ENCODE measurements around the gene CD300LG.

Gene CD300LG

DNA sequence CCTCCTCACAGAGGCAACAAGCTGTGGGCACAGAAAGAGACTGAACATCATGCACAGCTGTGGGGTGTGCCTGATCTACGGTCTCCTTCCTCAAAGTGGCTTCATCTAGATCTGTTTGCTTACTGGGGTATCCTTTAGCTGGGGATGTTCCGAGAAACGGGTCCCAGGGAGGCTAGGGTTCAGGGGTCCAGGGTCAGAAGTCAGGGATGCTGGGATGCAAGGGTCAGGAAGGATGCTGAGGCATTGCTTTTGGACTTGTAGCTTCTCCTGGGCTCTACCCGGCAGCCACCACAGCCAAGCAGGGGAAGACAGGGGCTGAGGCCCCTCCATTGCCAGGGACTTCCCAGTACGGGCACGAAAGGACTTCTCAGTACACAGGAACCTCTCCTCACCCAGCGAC lies 6.6 kb downstream of the CD300LG start:
- TF ChIP-seq TARDBP (IDR thresholded peaks at IDR 0.05) (no peak), LEF1 (IDR thresholded peaks at IDR 0.05; ENCODE audit: borderline replicate concordance) (no peak), FOXM1 (IDR thresholded peaks at IDR 0.05; ENCODE audit: borderline replicate concordance) (no peak), FOXK2 (IDR thresholded peaks at IDR 0.05) (no peak), HDGF (IDR thresholded peaks at IDR 0.05; ENCODE audit: borderline replicate concordance) (no peak), FOXA1 (IDR thresholded peaks at IDR 0.05) (no peak), NFRKB (IDR thresholded peaks at IDR 0.05) (no peak), SP1 (IDR thresholded peaks at IDR 0.05) (no peak), ARNT (IDR thresholded peaks at IDR 0.05) (no peak), SUZ12 (IDR thresholded peaks at IDR 0.05) (no peak), ZNF384 (IDR thresholded peaks at IDR 0.05) (no peak)
- TF ChIP-seq, protein P1, sequence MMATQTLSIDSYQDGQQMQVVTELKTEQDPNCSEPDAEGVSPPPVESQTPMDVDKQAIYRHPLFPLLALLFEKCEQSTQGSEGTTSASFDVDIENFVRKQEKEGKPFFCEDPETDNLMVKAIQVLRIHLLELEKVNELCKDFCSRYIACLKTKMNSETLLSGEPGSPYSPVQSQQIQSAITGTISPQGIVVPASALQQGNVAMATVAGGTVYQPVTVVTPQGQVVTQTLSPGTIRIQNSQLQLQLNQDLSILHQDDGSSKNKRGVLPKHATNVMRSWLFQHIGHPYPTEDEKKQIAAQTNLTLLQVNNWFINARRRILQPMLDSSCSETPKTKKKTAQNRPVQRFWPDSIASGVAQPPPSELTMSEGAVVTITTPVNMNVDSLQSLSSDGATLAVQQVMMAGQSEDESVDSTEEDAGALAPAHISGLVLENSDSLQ (IDR thresholded peaks at IDR 0.05) = no peak
- no peak for DNase-seq (ENCODE audit: extremely low spot score)
- ChIA-PET POLR2A (no interaction called here), CTCF (interaction anchor here (0.7 to 4.9 kb wide), 3 partner anchors 8 to 216 kb away, joined by 3 to 25 read pairs (median 5); partner anchors contain the start of gene CD300LG)

DNA sequence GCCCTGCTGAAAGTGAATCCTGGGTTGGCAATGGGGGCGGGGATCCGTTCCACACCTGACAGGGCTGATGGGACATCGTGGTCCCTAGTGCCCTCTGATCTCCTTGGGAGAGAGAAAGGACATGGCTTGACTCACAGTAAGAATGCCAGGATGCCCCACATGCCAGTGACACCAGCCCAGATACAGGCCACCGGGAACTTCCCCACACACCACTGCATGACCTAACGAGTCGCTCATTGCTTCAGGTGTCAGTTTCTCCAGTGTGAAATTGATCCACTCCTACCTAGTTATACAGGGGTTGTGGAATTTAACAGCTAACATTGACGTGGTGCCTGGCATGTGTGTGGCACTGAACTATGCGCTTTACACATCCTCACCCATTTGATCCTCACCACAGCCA lies 7.5 kb downstream of the CD300LG start:
- TF ChIP-seq LEF1 (IDR thresholded peaks at IDR 0.05; ENCODE audit: borderline replicate concordance) = no peak
- TF ChIP-seq BHLHE40 (IDR thresholded peaks at IDR 0.05; ENCODE audit: borderline replicate concordance) = no peak
- no peak for TF ChIP-seq ZNF384 (IDR thresholded peaks at IDR 0.05)
- POLR2A ChIA-PET = no interaction called here
- CTCF ChIA-PET = interaction anchor here (1.3 to 4.9 kb wide), 2 partner anchors 8 to 24 kb away, joined by 4 to 25 read pairs; partner anchors contain the start of gene CD300LG
- DNase-seq (ENCODE audit: extremely low spot score) = no peak

DNA sequence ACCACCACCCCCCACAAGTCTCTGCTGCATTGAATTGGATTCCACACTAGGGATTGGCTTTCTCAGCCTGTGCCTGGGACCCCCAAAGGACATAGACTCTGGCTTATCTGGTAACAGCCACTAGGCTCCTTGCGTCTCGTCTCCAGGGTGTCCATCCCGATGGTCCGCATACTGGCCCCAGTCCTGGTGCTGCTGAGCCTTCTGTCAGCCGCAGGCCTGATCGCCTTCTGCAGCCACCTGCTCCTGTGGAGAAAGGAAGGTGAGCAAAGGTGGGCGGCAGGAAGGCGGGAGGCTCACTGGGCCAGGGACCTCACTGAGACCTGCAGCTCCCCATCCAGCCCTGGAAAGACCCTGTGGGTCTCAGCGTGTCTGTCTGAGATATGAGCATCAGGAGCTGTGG lies 8.1 kb downstream of the CD300LG start:
- CTCF ChIA-PET = interaction anchor here (1.3 to 4.9 kb wide), 2 partner anchors 9 to 23 kb away, joined by 4 to 25 read pairs; partner anchors contain the start of gene CD300LG
- POLR2A ChIA-PET = interaction anchor here (1.5 kb wide), 1 partner anchor 9 kb away, joined by 5 read pairs; the partner anchor contains the start of gene CD300LG
- DNase-seq (ENCODE audit: extremely low spot score) = no peak
- TF ChIP-seq CTBP1 (IDR thresholded peaks at IDR 0.05; ENCODE audit: borderline replicate concordance) (no peak), SUZ12 (IDR thresholded peaks at IDR 0.05) (no peak), ARNT (IDR thresholded peaks at IDR 0.05) (no peak), BHLHE40 (IDR thresholded peaks at IDR 0.05; ENCODE audit: borderline replicate concordance) (no peak), FOXK2 (IDR thresholded peaks at IDR 0.05) (no peak), ZNF384 (IDR thresholded peaks at IDR 0.05) (no peak), ELF4 (IDR thresholded peaks at IDR 0.05) (no peak), L3MBTL2 (conservative IDR thresholded peaks at IDR 0.05) (no peak), SP1 (IDR thresholded peaks at IDR 0.05) (no peak), LEF1 (IDR thresholded peaks at IDR 0.05; ENCODE audit: borderline replicate concordance) (no peak)
- TF ChIP-seq, protein P1 (IDR thresholded peaks at IDR 0.05) = no peak

DNA sequence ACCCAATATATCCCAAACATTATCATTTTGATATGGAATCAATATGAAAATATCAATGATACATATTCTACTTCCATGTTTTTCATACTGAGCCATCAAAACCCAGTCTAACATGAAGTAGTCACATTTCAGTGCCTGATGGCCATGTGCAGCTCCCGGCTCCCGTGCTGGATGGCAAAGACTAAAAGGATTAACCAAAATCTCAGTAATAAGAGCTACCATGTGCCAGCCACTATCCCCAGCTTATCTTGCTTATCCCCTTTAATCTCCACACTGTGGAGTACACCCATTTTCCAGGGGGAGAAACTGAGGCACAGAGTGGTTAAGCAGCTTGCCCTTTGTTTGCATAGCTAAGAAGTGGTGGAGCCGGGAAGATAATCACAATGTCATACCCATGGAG lies 9.2 kb downstream of the CD300LG start:
- CTCF ChIA-PET = interaction anchor here (4.9 kb wide), 1 partner anchor 10 kb away, joined by 25 read pairs; the partner anchor contains the start of gene CD300LG

DNA sequence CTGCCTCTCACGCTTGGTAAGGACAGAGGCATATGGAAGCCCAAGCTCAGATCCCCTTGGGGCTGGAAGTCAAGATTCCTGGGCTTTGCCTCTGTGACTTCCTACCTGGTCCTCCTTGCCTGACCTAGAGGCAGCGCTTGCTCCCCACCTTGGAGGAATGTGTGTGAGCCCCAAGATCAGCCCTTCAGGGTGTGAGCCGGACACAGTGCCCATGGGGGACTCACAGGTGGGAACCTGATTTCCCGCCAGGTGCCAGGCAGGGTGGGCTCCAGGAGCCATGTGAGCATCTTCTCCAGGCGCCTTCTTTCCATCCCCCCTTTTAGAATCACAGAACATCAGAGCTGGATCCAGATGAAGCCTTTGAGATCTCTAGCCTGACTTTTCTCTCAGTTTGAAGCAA lies 10.2 kb downstream of the CD300LG start:
- POLR2A ChIA-PET = interaction anchor here (1.1 kb wide), 1 partner anchor 11 kb away, joined by 3 read pairs; no protein-coding TSS in a partner anchor
- TF ChIP-seq FOXA1 (IDR thresholded peaks at IDR 0.05) = no peak
- TF ChIP-seq TARDBP (IDR thresholded peaks at IDR 0.05) = no peak
- no peak for TF ChIP-seq NFRKB (IDR thresholded peaks at IDR 0.05)
- TF ChIP-seq FOXM1 (IDR thresholded peaks at IDR 0.05; ENCODE audit: borderline replicate concordance) = no peak
- TF ChIP-seq SP1 (IDR thresholded peaks at IDR 0.05) = no peak
- TF ChIP-seq ELF4 (IDR thresholded peaks at IDR 0.05) = no peak
- TF ChIP-seq FOXK2 (IDR thresholded peaks at IDR 0.05) = no peak
- TF ChIP-seq SUZ12 (IDR thresholded peaks at IDR 0.05) = no peak
- TF ChIP-seq, protein P1 (IDR thresholded peaks at IDR 0.05) = no peak
- no peak for TF ChIP-seq BHLHE40 (IDR thresholded peaks at IDR 0.05; ENCODE audit: borderline replicate concordance)

More for the DNA sequence above, 9.2 kb downstream of the CD300LG start:
- POLR2A ChIA-PET = interaction anchor here (1.5 kb wide), 1 partner anchor 10 kb away, joined by 5 read pairs; the partner anchor contains the start of gene CD300LG
- no peak for TF ChIP-seq FOXM1 (IDR thresholded peaks at IDR 0.05; ENCODE audit: borderline replicate concordance)
- TF ChIP-seq NFRKB (IDR thresholded peaks at IDR 0.05) = no peak
- TF ChIP-seq L3MBTL2 (conservative IDR thresholded peaks at IDR 0.05) = no peak
- TF ChIP-seq SUZ12 (IDR thresholded peaks at IDR 0.05) = no peak
- TF ChIP-seq ARNT (IDR thresholded peaks at IDR 0.05) = no peak
- TF ChIP-seq LEF1 (IDR thresholded peaks at IDR 0.05; ENCODE audit: borderline replicate concordance) = no peak
- TF ChIP-seq HDGF (IDR thresholded peaks at IDR 0.05; ENCODE audit: borderline replicate concordance) = no peak
- TF ChIP-seq, protein P1 (IDR thresholded peaks at IDR 0.05) = no peak
- no peak for TF ChIP-seq CTBP1 (IDR thresholded peaks at IDR 0.05; ENCODE audit: borderline replicate concordance)
- no peak for TF ChIP-seq ZNF384 (IDR thresholded peaks at IDR 0.05)
- no peak for TF ChIP-seq SP1 (IDR thresholded peaks at IDR 0.05)
- no peak for TF ChIP-seq FOXA1 (IDR thresholded peaks at IDR 0.05)
- TF ChIP-seq FOXK2 (IDR thresholded peaks at IDR 0.05) = no peak
- no peak for TF ChIP-seq BHLHE40 (IDR thresholded peaks at IDR 0.05; ENCODE audit: borderline replicate concordance)
- no peak for TF ChIP-seq ELF4 (IDR thresholded peaks at IDR 0.05)
- no peak for TF ChIP-seq TARDBP (IDR thresholded peaks at IDR 0.05)
- no peak for DNase-seq (ENCODE audit: extremely low spot score)

More for the DNA sequence above, 10.2 kb downstream of the CD300LG start:
- CTCF ChIA-PET = interaction anchor here (4.9 kb wide), 1 partner anchor 11 kb away, joined by 25 read pairs; the partner anchor contains the start of gene CD300LG
- no peak for DNase-seq (ENCODE audit: extremely low spot score)

All from HEK293T (cell line).